ENCODE measurements around the gene CCDC85A. TPM values are rescaled to one million over a fixed set of nuclear protein-coding genes. Genes with fewer than 3 reads are reported as not detected.

CCDC85A gene
- total and polyA plus RNA-seq, 2 experiments from 2014 or later = 0.21 to 0.24 TPM

GRCh38 chr2:56285224-56285623 is 101.4 kb downstream of the CCDC85A start:
- no peaks in the 10 kb centered on the region for H3K79me2 ChIP-seq (replicated peaks; ENCODE audit: insufficient read depth)
- H3K4me2 ChIP-seq = no peak overlapping the region
- Mint-ChIP-seq H3K27me3 (ENCODE audit: insufficient read depth, low read depth, poor library complexity) (no peaks in the 10 kb centered on the region), H3K9me3 (0 out of 3 replicates have a peak, but pooled peaks cover 3% of the 10 kb centered on the region), H3K4me1 (no peaks in the 10 kb centered on the region), H3K27ac (no peak overlapping the region), H3K36me3 (ENCODE audit: low read depth) (no peaks in the 10 kb centered on the region), H3K4me3 (no peak overlapping the region)
- DNase-seq (ENCODE audit: low spot score) (no peak), ATAC-seq (no peak)
- no peak overlapping the region for H3K27ac ChIP-seq (ENCODE audit: low read depth)
- no peaks in the 10 kb centered on the region for H3F3A ChIP-seq (replicated peaks; ENCODE audit: low read depth)
- no peak overlapping the region for H3K4me3 ChIP-seq
- TF ChIP-seq EZH2phosphoT487 (IDR thresholded peaks at IDR 0.05; ENCODE audit: unreplicated experiment) = no peak
- TF ChIP-seq ZNF462 (CRISPR knock-in tag; IDR thresholded peaks at IDR 0.05) = no peak
- no peak for TF ChIP-seq CREB1 (CRISPR knock-in tag; IDR thresholded peaks at IDR 0.05; ENCODE audit: low read depth)
- TF ChIP-seq, protein P1, sequence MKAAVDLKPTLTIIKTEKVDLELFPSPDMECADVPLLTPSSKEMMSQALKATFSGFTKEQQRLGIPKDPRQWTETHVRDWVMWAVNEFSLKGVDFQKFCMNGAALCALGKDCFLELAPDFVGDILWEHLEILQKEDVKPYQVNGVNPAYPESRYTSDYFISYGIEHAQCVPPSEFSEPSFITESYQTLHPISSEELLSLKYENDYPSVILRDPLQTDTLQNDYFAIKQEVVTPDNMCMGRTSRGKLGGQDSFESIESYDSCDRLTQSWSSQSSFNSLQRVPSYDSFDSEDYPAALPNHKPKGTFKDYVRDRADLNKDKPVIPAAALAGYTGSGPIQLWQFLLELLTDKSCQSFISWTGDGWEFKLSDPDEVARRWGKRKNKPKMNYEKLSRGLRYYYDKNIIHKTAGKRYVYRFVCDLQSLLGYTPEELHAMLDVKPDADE (IDR thresholded peaks at IDR 0.05) = no peak
- TF ChIP-seq, protein P2, sequence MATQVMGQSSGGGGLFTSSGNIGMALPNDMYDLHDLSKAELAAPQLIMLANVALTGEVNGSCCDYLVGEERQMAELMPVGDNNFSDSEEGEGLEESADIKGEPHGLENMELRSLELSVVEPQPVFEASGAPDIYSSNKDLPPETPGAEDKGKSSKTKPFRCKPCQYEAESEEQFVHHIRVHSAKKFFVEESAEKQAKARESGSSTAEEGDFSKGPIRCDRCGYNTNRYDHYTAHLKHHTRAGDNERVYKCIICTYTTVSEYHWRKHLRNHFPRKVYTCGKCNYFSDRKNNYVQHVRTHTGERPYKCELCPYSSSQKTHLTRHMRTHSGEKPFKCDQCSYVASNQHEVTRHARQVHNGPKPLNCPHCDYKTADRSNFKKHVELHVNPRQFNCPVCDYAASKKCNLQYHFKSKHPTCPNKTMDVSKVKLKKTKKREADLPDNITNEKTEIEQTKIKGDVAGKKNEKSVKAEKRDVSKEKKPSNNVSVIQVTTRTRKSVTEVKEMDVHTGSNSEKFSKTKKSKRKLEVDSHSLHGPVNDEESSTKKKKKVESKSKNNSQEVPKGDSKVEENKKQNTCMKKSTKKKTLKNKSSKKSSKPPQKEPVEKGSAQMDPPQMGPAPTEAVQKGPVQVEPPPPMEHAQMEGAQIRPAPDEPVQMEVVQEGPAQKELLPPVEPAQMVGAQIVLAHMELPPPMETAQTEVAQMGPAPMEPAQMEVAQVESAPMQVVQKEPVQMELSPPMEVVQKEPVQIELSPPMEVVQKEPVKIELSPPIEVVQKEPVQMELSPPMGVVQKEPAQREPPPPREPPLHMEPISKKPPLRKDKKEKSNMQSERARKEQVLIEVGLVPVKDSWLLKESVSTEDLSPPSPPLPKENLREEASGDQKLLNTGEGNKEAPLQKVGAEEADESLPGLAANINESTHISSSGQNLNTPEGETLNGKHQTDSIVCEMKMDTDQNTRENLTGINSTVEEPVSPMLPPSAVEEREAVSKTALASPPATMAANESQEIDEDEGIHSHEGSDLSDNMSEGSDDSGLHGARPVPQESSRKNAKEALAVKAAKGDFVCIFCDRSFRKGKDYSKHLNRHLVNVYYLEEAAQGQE (IDR thresholded peaks at IDR 0.05; ENCODE audit: unreplicated experiment) = no peak
- TF ChIP-seq ZNF114 (CRISPR knock-in tag; IDR thresholded peaks at IDR 0.05) = no peak
- no peak for TF ChIP-seq JUNB (IDR thresholded peaks at IDR 0.05; ENCODE audit: unreplicated experiment)
- TF ChIP-seq ZNF331 (CRISPR knock-in tag; IDR thresholded peaks at IDR 0.05; ENCODE audit: low read depth) = no peak
- TF ChIP-seq POLR2AphosphoS5 (IDR thresholded peaks at IDR 0.05; ENCODE audit: low read depth) = no peak
- TF ChIP-seq EZH2 (IDR thresholded peaks at IDR 0.05; ENCODE audit: low read depth, unreplicated experiment) = no peak
- no peaks in the 10 kb centered on the region for H3K9me2 ChIP-seq (ENCODE audit: insufficient read depth)
- no peaks in the 10 kb centered on the region for H3K27me3 ChIP-seq (ENCODE audit: insufficient read depth)
- H2AFZ ChIP-seq = no peak overlapping the region
- H3K36me3 ChIP-seq (ENCODE audit: insufficient read depth) = no peaks in the 10 kb centered on the region
- no peaks in the 10 kb centered on the region for H4K20me1 ChIP-seq (replicated peaks; ENCODE audit: insufficient read depth)
- H3K4me1 ChIP-seq (ENCODE audit: insufficient read depth) = no peaks in the 10 kb centered on the region

Data from GM23338 (cell line).